Uterus (tissue), 4 donors: ENCODE data around the gene ACSS1. TPM values are rescaled to one million over a fixed set of nuclear protein-coding genes. Genes with fewer than 3 reads are reported as not detected.

ENCODE experiments used
- DNase-seq, 2 donors: peaks; one replicate each; pipeline ENCODE4 v3.0.0-alpha.2; 2019 to 2020
- H3K27ac ChIP-seq, 2 donors: fragments of 200-600 bp; sonication (generic); 1 replicate in 1 of 2; 2 replicates in 1 of 2; pipeline ENCODE4 v1.5.1; 2016 to 2018
- H3K27me3 ChIP-seq, 2 donors: fragments of 200-600 bp; sonication (generic); one replicate each; pipeline ENCODE4 v1.5.1; 2018 to 2019; ENCODE audit warnings: control low read depth in 1 of 2
- H3K36me3 ChIP-seq, 2 donors: fragments of 200-600 bp; sonication (generic); one replicate each; pipeline ENCODE4 v1.5.1; 2019; ENCODE audit warnings: control low read depth in 1 of 2
- H3K4me1 ChIP-seq, 2 donors: fragments of 200-600 bp; sonication (generic); one replicate each; pipeline ENCODE4 v1.5.1; 2018 to 2019; ENCODE audit warnings: control low read depth in 1 of 2
- H3K4me3 ChIP-seq, 2 donors: fragments of 200-600 bp; sonication (generic); 1 replicate in 1 of 2; 2 replicates in 1 of 2; pipeline ENCODE4 v1.5.1; 2018 to 2019; ENCODE audit warnings: mild to moderate bottlenecking in 1 of 2
- H3K9me3 ChIP-seq, 2 donors: fragments of 200-600 bp; sonication (generic); one replicate each; pipeline ENCODE4 v1.5.1; 2019; ENCODE audit warnings: control low read depth in 1 of 2
- CTCF ChIP-seq, 4 experiments: fragments of 200-600 bp in 2 of 4; fragments of 450-650 bp in 2 of 4; sonication (generic) in 2 of 4; IDR thresholded peaks; one replicate each; pipeline ENCODE4 v1.5.1; 2016 to 2019; ENCODE audit warnings: antibody characterized with exemption in 4 of 4, mild to moderate bottlenecking in 2 of 4, moderate library complexity in 1 of 4
- POLR2A ChIP-seq, 2 donors: fragments of 450-650 bp; IDR thresholded peaks; one replicate each; pipeline ENCODE4 v1.6.1; 2016; ENCODE audit warnings: antibody characterized with exemption in 2 of 2, mild to moderate bottlenecking in 1 of 2, moderate library complexity in 1 of 2
- intact Hi-C: fragments of 100-400 bp; cut with DNase I; formaldehyde crosslinking; loops from one replicate; pipeline ENCODE4 v1.15.1; 2023; ENCODE audit warnings: low total_unique reads
- total RNA-seq, 4 donors: library from RNA; depleted of rRNA in 3 of 4; stranded (reverse); fragments of >200 nt in 3 of 4; gene quantifications; one replicate each; pipeline versions ENCODE4 v1.1.0 to v1.2.4, GENCODE V29; 2014 to 2023
- donor health status: DM: yes; HTN: yes; CAD: no.

Gene ACSS1
- total RNA-seq, 4 donors from 2014 or later = 11.8 to 35.1 (median 23.1) TPM

DNA sequence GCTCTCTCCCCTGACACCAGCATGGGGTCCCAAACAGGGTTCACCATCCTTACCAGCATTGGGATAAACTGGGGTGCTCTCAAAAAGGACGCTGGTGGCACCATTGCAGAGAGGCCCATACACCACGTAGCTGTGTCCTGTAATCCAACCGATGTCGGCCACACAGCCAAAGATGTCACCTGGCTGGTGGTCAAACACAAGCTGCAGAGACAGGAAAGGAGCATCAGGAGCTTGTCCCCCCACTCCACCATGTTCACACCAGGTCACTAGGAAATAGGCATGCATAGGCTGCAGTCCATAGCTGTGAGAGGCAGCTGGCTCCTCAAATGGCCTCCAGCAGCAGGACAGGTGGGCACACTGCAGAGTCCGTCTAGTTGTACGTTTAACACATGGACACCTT is 36.6 kb downstream of the ACSS1 start:
- no peaks in the 10 kb centered on the region for H3K36me3 ChIP-seq

GRCh38 chr20:25020901-25021301 is 37.0 kb downstream of the ACSS1 start:
- DNase-seq = no peak
- intact Hi-C loops = no loop called here
- Histone ChIP-seq H3K4me1 (no peaks in the 10 kb centered on the region), H3K9me3 (no peaks in the 10 kb centered on the region), H3K27ac (no peak overlapping the region), H3K27me3 (no peaks in the 10 kb centered on the region), H3K36me3 (no peaks in the 10 kb centered on the region), H3K4me3 (no peak overlapping the region)
- TF ChIP-seq POLR2A (IDR thresholded peaks at IDR 0.05) = no peak
- no peak for TF ChIP-seq CTCF (IDR thresholded peaks at IDR 0.05)

More for the DNA sequence above, 36.6 kb downstream of the ACSS1 start:
- TF ChIP-seq POLR2A (IDR thresholded peaks at IDR 0.05) = no peak
- TF ChIP-seq CTCF (IDR thresholded peaks at IDR 0.05) = no peak
- intact Hi-C loops = no loop called here
- no peak for DNase-seq
- Histone ChIP-seq H3K27me3 (no peaks in the 10 kb centered on the region), H3K27ac (no peak overlapping the region), H3K4me1 (no peaks in the 10 kb centered on the region), H3K9me3 (no peaks in the 10 kb centered on the region), H3K4me3 (no peak overlapping the region)

DNA sequence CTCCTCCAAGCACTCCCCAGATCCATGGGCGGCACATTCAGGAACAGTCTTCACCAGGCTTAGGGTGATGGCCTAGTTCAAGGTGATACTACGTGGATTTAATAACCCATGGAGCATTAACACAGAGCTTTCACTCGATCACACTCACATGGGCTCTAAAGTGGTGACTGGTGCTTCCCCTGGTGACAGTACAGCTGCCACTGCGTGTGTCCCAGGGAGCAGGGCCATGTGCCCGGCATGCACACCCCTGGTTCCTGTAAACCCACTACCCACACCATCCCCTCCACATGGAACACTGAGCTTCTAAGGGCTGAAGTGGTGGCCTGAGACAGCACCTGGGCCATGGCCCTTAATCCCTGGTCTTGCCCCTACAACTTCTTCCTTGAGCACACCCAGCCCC is 37.6 kb downstream of the ACSS1 start:
- H3K27me3 ChIP-seq = no peaks in the 10 kb centered on the region
- DNase-seq = no peak
- intact Hi-C loops = no loop called here
- no peaks in the 10 kb centered on the region for H3K9me3 ChIP-seq
- H3K4me3 ChIP-seq = no peak overlapping the region
- TF ChIP-seq POLR2A (IDR thresholded peaks at IDR 0.05) (no peak), CTCF (IDR thresholded peaks at IDR 0.05) (no peak)
- H3K4me1 ChIP-seq = no peaks in the 10 kb centered on the region
- no peaks in the 10 kb centered on the region for H3K36me3 ChIP-seq
- H3K27ac ChIP-seq = no peak overlapping the region

DNA sequence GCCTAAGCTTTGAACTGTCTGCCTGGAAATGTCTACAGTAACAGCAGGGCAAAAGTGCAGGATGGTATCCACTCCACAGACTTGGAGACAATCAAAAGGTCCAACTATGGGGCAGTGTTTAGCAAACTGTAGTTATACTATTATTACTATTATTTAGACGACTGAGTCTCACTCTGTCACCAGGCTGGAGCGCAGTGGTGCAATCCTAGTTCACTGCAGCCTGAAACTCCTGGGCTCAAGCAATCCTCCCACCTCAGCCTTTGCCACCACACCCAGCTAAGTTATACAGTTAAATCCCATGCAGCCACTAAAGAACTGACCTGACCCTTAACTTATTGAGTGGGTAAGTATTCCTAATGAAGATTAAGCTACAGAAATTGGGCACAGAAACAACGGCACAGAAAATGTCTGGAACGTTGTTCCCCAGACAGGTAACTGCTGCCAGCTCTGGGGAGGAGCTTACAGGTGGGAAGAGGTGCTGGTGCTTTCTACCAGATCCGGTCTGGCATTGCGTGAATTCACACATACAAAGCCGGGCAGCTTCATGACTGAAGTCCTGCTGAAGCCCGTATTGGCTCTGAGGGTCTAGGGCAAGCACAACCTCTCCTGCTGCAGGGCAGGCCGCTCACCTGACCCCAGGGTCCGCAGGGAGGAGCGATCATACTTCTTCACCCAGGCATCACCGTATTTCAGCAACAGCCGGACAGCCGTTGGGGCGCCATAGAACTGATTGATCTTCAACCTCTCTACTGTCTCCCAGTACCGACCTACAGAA is 38.4 kb downstream of the ACSS1 start:
- no peak overlapping the region for H3K27ac ChIP-seq
- H3K9me3 ChIP-seq = no peaks in the 10 kb centered on the region
- no peaks in the 10 kb centered on the region for H3K36me3 ChIP-seq
- TF ChIP-seq POLR2A (IDR thresholded peaks at IDR 0.05) (no peak), CTCF (IDR thresholded peaks at IDR 0.05) (no peak)
- intact Hi-C loops = no loop called here
- no peaks in the 10 kb centered on the region for H3K4me1 ChIP-seq
- DNase-seq = no peak
- no peaks in the 10 kb centered on the region for H3K27me3 ChIP-seq
- no peak overlapping the region for H3K4me3 ChIP-seq

- intact Hi-C loops = no loop called here
- H3K27ac ChIP-seq = no peak overlapping the region
Observed at GRCh38 chr20:25018841-25019240, 39.1 kb downstream of the ACSS1 start.

More at GRCh38 chr20:25018841-25019240, 39.1 kb downstream of the ACSS1 start:
- no peak for TF ChIP-seq CTCF (IDR thresholded peaks at IDR 0.05)
- no peak for TF ChIP-seq POLR2A (IDR thresholded peaks at IDR 0.05)
- Histone ChIP-seq H3K9me3 (no peaks in the 10 kb centered on the region), H3K36me3 (no peaks in the 10 kb centered on the region), H3K4me1 (no peaks in the 10 kb centered on the region), H3K4me3 (no peak overlapping the region), H3K27me3 (no peaks in the 10 kb centered on the region)
- DNase-seq = no peak
